SK-N-SH (cell line): Measurements from ENCODE around the gene RAET1E. TPM values are rescaled to one million over a fixed set of nuclear protein-coding genes. Genes with fewer than 3 reads are reported as not detected.

Source experiments
- CTCF ChIA-PET: fragments of 300-600, 350-600 bp; formaldehyde crosslinking; extraction: SDS; loops from one replicate; lab custom pipeline; 2021; lab: Yijun Ruan, JAX
- POLR2A ChIA-PET: fragments of 350-600 bp; sonication (Branson Sonifier 250); formaldehyde crosslinking; extraction: SDS; loops from one replicate; lab custom pipeline; 2020; ENCODE audit warnings: antibody characterized with exemption, inconsistent platforms; lab: Yijun Ruan, JAX
- DNase-seq: peaks from one replicate; pipeline ENCODE4 v3.0.0; 2012
- H2AFZ ChIP-seq: fragments of 200-600 bp; sonication (generic); 2 replicates; pipeline ENCODE4 v1.8.1; 2016; ENCODE audit warnings: antibody characterized with exemption, mild to moderate bottlenecking, low read depth
- H3F3A ChIP-seq: fragments of 200-600 bp; sonication (generic); replicated peaks from 2 replicates; pipeline ENCODE3; 2016; ENCODE audit warnings: antibody characterized with exemption, mild to moderate bottlenecking; ENCODE audit not compliant: insufficient read depth
- H3K27ac ChIP-seq, 2 experiments: fragments of 200-500 bp in 1 of 2; fragments of 200-600 bp in 1 of 2; sonication (Bioruptor generic) in 1 of 2; sonication (generic), shearing (Covaris generic) in 1 of 2; 2 replicates each; pipeline versions ENCODE4 v1.5.1 to v1.6.1; 2014 to 2016; ENCODE audit warnings: low read depth in 2 of 2, inconsistent platforms in 1 of 2, low read length in 1 of 2, mild to moderate bottlenecking in 1 of 2, mixed read lengths in 1 of 2
- H3K27me3 ChIP-seq: fragments of 200-600 bp; sonication (generic), shearing (Covaris generic); 2 replicates; pipeline ENCODE4 v1.6.1; 2016; ENCODE audit warnings: mixed run types; ENCODE audit not compliant: insufficient read depth
- H3K36me3 ChIP-seq, 2 experiments: fragments of 200-500 bp in 1 of 2; fragments of 200-600 bp in 1 of 2; sonication (Bioruptor generic) in 1 of 2; sonication (generic) in 1 of 2; replicated peaks in 1 of 2; 2 replicates each; pipeline versions ENCODE3 to v1.5.1; 2014 to 2016; ENCODE audit warnings: low read length in 1 of 2, mild to moderate bottlenecking in 1 of 2; ENCODE audit not compliant: insufficient read depth in 2 of 2, control insufficient read depth in 1 of 2
- H3K4me1 ChIP-seq, 2 experiments: fragments of 200-500 bp in 1 of 2; fragments of 200-600 bp in 1 of 2; sonication (Bioruptor generic) in 1 of 2; sonication (generic), shearing (Covaris generic) in 1 of 2; 2 replicates each; pipeline versions ENCODE4 v1.5.1 to v1.6.1; 2014 to 2016; ENCODE audit warnings: low read depth in 1 of 2, low read length in 1 of 2, mixed run types in 1 of 2; ENCODE audit not compliant: insufficient read depth in 2 of 2, control insufficient read depth in 1 of 2
- H3K4me2 ChIP-seq: fragments of 200-600 bp; sonication (generic), shearing (Covaris generic); 2 replicates; pipeline ENCODE4 v1.6.1; 2017; ENCODE audit warnings: mixed run types
- H3K4me3 ChIP-seq, 2 experiments: fragments of 200-500 bp in 1 of 2; fragments of 200-600 bp in 1 of 2; sonication (Bioruptor generic) in 1 of 2; sonication (generic), shearing (Covaris generic) in 1 of 2; 2 replicates each; pipeline versions ENCODE4 v1.5.1 to v1.8.1; 2014 to 2016; ENCODE audit warnings: low read depth in 2 of 2, inconsistent platforms in 1 of 2, low read length in 1 of 2, mild to moderate bottlenecking in 1 of 2, mixed read lengths in 1 of 2, moderate library complexity in 1 of 2
- H3K79me2 ChIP-seq: fragments of 200-600 bp; sonication (generic); 2 replicates; pipeline ENCODE4 v1.8.1; 2017; ENCODE audit warnings: mild to moderate bottlenecking; ENCODE audit not compliant: insufficient read depth
- H3K9ac ChIP-seq: fragments of 200-600 bp; sonication (generic); 2 replicates; pipeline ENCODE4 v1.6.1; 2017; ENCODE audit warnings: mixed run types
- H3K9me2 ChIP-seq: fragments of 200-600 bp; sonication (generic); 2 replicates; pipeline ENCODE4 v1.6.1; 2017; ENCODE audit warnings: mixed run types
- H3K9me3 ChIP-seq: fragments of 200-600 bp; sonication (generic); 2 replicates; pipeline ENCODE4 v1.6.1; 2017; ENCODE audit warnings: mixed run types, mild to moderate bottlenecking, moderate library complexity
- H4K20me1 ChIP-seq: fragments of 200-600 bp; sonication (generic); 2 replicates; pipeline ENCODE4 v1.6.1; 2017; ENCODE audit warnings: mild to moderate bottlenecking, mixed run types; ENCODE audit not compliant: insufficient read depth
- CHD2 ChIP-seq: fragments of 150-350 bp; IDR thresholded peaks from 2 replicates; pipeline ENCODE4 v1.6.1; 2018; ENCODE audit warnings: low read length; ENCODE audit not compliant: partially characterized antibody
- CTCF ChIP-seq: fragments of 200-600 bp; sonication (generic); IDR thresholded peaks from 2 replicates; pipeline ENCODE4 v1.6.1; 2017; ENCODE audit warnings: antibody characterized with exemption, mild to moderate bottlenecking, moderate library complexity
- ELF1 ChIP-seq: IDR thresholded peaks from 2 replicates; pipeline ENCODE4 v1.4.0; 2012
- EP300 ChIP-seq, 2 experiments: IDR thresholded peaks; 2 replicates each; pipeline versions ENCODE4 v1.4.0 to v1.6.1; 2012; ENCODE audit warnings: borderline replicate concordance in 1 of 2, low read depth in 1 of 2, low read length in 1 of 2
- FOSL2 ChIP-seq: IDR thresholded peaks from 2 replicates; pipeline ENCODE4 v1.4.0; 2012; ENCODE audit warnings: low read depth, mild to moderate bottlenecking, moderate library complexity, borderline replicate concordance
- GATA2 ChIP-seq: sonication (generic); formaldehyde crosslinking; IDR thresholded peaks from 2 replicates; pipeline ENCODE4 v1.5.0; 2020; ENCODE audit warnings: mild to moderate bottlenecking, missing genetic modification reagents
- JUND ChIP-seq: IDR thresholded peaks from 2 replicates; pipeline ENCODE4 v1.4.0; 2012
- MEF2A ChIP-seq: IDR thresholded peaks from 2 replicates; pipeline ENCODE4 v1.4.0; 2012; ENCODE audit warnings: low read depth, borderline replicate concordance
- NFIC ChIP-seq: IDR thresholded peaks from 2 replicates; pipeline ENCODE4 v1.4.0; 2012; ENCODE audit warnings: borderline replicate concordance
- RCOR1 ChIP-seq: fragments of 150-350 bp; IDR thresholded peaks from 2 replicates; pipeline ENCODE4 v1.6.1; 2017; ENCODE audit warnings: antibody characterized with exemption, low read length
- RXRA ChIP-seq: IDR thresholded peaks from 2 replicates; pipeline ENCODE4 v1.4.0; 2012; ENCODE audit warnings: low read depth, mild to moderate bottlenecking, borderline replicate concordance
- SIN3A ChIP-seq: IDR thresholded peaks from 2 replicates; pipeline ENCODE4 v1.6.1; 2012; ENCODE audit warnings: low read depth, mild to moderate bottlenecking, low read length, moderate library complexity, borderline replicate concordance
- TAF1 ChIP-seq: IDR thresholded peaks from 2 replicates; pipeline ENCODE4 v1.6.1; 2012; ENCODE audit warnings: low read depth, mild to moderate bottlenecking, low read length, moderate library complexity, borderline replicate concordance
- YY1 ChIP-seq: IDR thresholded peaks from 2 replicates; pipeline ENCODE4 v1.4.0; 2012; ENCODE audit warnings: low read depth, mild to moderate bottlenecking
- WGBS: methylation state at CpG from one replicate; pipeline ENCODE4 v1.1.6; 2017; ENCODE audit warnings: low lambda C conversion rate; 5-methylcytosine and 5-hydroxymethylcytosine counted together
- polyA plus RNA-seq, 3 experiments: library from polyadenylated mRNA; depleted of rRNA; stranded (reverse); fragments of >200 nt; gene quantifications; 2 replicates each; pipeline ENCODE4 v1.2.3, GENCODE V29; 2012
- TF ChIP-seq, protein P1 (sequence below): IDR thresholded peaks from 2 replicates; pipeline ENCODE4 v1.6.1; 2012; ENCODE audit warnings: mild to moderate bottlenecking, low read depth, low read length, moderate library complexity
- TF ChIP-seq, protein P2 (sequence below): IDR thresholded peaks from 2 replicates; pipeline ENCODE4; 2012
- TF ChIP-seq, protein P3 (sequence below): IDR thresholded peaks from 2 replicates; pipeline ENCODE4 v1.4.0; 2012; ENCODE audit warnings: low read depth, borderline replicate concordance

The RAET1E gene
- polyA plus RNA-seq, 1 of the 3 experiments (the other 2 are of a cell fraction) = 0.15 TPM

DNA sequence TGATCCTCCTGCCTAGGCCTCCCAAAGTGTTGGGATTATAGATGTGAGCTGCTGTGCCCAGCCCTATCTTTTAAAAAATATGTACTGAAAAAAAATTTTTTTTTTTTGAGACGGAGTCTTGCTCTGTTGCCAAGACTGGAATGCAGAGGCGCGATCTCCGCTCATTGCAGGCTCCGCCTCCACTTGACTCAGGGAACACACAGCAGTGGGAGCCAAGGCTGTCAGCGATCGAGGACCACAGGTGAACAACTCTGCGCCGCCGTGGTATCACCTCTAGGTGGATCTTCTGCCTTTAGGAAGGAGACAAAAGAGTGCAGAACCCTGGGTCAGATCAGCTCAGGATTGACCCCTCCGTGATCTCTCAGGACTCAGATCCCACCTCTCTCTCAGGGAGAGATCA lies 13.7 kb downstream of the RAET1E start:
- Histone ChIP-seq H3K79me2 (no peaks in the 10 kb centered on the region), H2AFZ (no peak overlapping the region), H3K9me3 (no peaks in the 10 kb centered on the region), H3K27me3 (no peaks in the 10 kb centered on the region), H3K9ac (no peak overlapping the region), H3K36me3 (no peaks in the 10 kb centered on the region), H3K9me2 (no peaks in the 10 kb centered on the region), H3K27ac (no peak overlapping the region), H3K4me2 (no peak overlapping the region), H3K4me1 (no peaks in the 10 kb centered on the region), H3K4me3 (no peak overlapping the region), H4K20me1 (no peaks in the 10 kb centered on the region), H3F3A (no peaks in the 10 kb centered on the region)
- ChIA-PET CTCF (no interaction called here), POLR2A (no interaction called here)
- TF ChIP-seq FOSL2 = no peak
- WGBS = 85% methylated on average over 11 of the region's 11 CpGs
- no peak for DNase-seq

DNA sequence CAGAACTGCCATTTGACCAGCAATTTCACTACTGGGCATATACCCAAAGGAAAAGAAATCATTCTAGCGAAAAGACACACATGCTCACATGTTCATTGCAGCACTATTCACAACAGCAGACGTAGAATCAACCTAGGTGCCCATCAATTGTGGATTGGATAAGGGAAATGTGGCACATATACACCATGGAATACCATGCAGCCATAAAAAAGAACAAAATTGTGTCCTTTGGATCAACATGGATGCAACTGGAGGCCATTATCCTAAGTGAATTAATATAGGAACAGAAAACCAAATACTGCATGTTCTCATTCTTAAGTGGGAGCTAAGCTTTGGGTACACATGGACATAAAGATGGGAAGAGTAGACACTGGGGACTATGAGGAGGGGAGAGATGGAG lies 16.1 kb downstream of the RAET1E start:
- H3F3A ChIP-seq = no peaks in the 10 kb centered on the region
- WGBS = 68% methylated on average over 2 of the region's 2 CpGs
- H2AFZ ChIP-seq = no peak overlapping the region
- H3K4me2 ChIP-seq = no peak overlapping the region
- TF ChIP-seq RCOR1 (no peak), ELF1 (no peak), YY1 (no peak), TAF1 (no peak), JUND (no peak), EP300 (IDR thresholded peaks at IDR 0.05; ENCODE audit: borderline replicate concordance in 1 of 2, low read depth in 1 of 2, low read length in 1 of 2) (no peak), MEF2A (no peak), GATA2 (CRISPR knock-in tag) (no peak), RXRA (no peak), CTCF (no peak), SIN3A (no peak), CHD2 (no peak), NFIC (no peak)
- TF ChIP-seq, protein P1, sequence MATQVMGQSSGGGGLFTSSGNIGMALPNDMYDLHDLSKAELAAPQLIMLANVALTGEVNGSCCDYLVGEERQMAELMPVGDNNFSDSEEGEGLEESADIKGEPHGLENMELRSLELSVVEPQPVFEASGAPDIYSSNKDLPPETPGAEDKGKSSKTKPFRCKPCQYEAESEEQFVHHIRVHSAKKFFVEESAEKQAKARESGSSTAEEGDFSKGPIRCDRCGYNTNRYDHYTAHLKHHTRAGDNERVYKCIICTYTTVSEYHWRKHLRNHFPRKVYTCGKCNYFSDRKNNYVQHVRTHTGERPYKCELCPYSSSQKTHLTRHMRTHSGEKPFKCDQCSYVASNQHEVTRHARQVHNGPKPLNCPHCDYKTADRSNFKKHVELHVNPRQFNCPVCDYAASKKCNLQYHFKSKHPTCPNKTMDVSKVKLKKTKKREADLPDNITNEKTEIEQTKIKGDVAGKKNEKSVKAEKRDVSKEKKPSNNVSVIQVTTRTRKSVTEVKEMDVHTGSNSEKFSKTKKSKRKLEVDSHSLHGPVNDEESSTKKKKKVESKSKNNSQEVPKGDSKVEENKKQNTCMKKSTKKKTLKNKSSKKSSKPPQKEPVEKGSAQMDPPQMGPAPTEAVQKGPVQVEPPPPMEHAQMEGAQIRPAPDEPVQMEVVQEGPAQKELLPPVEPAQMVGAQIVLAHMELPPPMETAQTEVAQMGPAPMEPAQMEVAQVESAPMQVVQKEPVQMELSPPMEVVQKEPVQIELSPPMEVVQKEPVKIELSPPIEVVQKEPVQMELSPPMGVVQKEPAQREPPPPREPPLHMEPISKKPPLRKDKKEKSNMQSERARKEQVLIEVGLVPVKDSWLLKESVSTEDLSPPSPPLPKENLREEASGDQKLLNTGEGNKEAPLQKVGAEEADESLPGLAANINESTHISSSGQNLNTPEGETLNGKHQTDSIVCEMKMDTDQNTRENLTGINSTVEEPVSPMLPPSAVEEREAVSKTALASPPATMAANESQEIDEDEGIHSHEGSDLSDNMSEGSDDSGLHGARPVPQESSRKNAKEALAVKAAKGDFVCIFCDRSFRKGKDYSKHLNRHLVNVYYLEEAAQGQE = no peak
- TF ChIP-seq, protein P2, sequence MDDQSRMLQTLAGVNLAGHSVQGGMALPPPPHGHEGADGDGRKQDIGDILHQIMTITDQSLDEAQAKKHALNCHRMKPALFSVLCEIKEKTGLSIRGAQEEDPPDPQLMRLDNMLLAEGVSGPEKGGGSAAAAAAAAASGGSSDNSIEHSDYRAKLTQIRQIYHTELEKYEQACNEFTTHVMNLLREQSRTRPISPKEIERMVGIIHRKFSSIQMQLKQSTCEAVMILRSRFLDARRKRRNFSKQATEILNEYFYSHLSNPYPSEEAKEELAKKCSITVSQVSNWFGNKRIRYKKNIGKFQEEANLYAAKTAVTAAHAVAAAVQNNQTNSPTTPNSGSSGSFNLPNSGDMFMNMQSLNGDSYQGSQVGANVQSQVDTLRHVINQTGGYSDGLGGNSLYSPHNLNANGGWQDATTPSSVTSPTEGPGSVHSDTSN = no peak
- TF ChIP-seq, protein P3, sequence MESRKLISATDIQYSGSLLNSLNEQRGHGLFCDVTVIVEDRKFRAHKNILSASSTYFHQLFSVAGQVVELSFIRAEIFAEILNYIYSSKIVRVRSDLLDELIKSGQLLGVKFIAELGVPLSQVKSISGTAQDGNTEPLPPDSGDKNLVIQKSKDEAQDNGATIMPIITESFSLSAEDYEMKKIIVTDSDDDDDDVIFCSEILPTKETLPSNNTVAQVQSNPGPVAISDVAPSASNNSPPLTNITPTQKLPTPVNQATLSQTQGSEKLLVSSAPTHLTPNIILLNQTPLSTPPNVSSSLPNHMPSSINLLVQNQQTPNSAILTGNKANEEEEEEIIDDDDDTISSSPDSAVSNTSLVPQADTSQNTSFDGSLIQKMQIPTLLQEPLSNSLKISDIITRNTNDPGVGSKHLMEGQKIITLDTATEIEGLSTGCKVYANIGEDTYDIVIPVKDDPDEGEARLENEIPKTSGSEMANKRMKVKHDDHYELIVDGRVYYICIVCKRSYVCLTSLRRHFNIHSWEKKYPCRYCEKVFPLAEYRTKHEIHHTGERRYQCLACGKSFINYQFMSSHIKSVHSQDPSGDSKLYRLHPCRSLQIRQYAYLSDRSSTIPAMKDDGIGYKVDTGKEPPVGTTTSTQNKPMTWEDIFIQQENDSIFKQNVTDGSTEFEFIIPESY = no peak
- ChIA-PET POLR2A (no interaction called here), CTCF (interaction anchor here (1.0 to 1.6 kb wide), 2 partner anchors 17 to 43 kb away, joined by 5 read pairs; no protein-coding TSS in a partner anchor)
- DNase-seq = no peak
- H3K9ac ChIP-seq = no peak overlapping the region
- H3K36me3 ChIP-seq = no peaks in the 10 kb centered on the region
- no peaks in the 10 kb centered on the region for H4K20me1 ChIP-seq
- H3K27me3 ChIP-seq = no peaks in the 10 kb centered on the region
- H3K4me3 ChIP-seq = no peak overlapping the region
- H3K9me3 ChIP-seq = no peaks in the 10 kb centered on the region
- no peaks in the 10 kb centered on the region for H3K9me2 ChIP-seq
- H3K4me1 ChIP-seq = no peaks in the 10 kb centered on the region
- H3K79me2 ChIP-seq = no peaks in the 10 kb centered on the region
- no peak overlapping the region for H3K27ac ChIP-seq
